ENCODE results near the gene CCDC3.
"Not testable (repeated sequence)": the region's sequence is repeated elsewhere in the genome, so short reads cannot be mapped to it uniquely, and the experiment has no call there.

The CCDC3 gene

GRCh38 chr10:12999849-13000248, 1.7 kb downstream of the CCDC3 start:
- DNase-seq, result no peak

- no peak for DNase-seq
Measured at GRCh38 chr10:12995425-12995861, 6.1 kb downstream of the CCDC3 start.

GRCh38 chr10:12993595-12993994, 7.9 kb downstream of the CCDC3 start:
- no peak for DNase-seq

- DNase-seq, result no peak
Measured at GRCh38 chr10:12985347-12985746, 16.2 kb downstream of the CCDC3 start.

- DNase-seq, result no peak
Measured at GRCh38 chr10:12984165-12984747, 17.3 kb downstream of the CCDC3 start.

GRCh38 chr10:12983568-12983967, 17.9 kb downstream of the CCDC3 start:
- DNase-seq, result not testable (repeated sequence)

- peak in 3 of 4 experiments; percentile 9 to 18 (median 14) for DNase-seq
Measured at GRCh38 chr10:12981570-12981969, 19.9 kb downstream of the CCDC3 start.

GRCh38 chr10:12980713-12981306, 20.7 kb downstream of the CCDC3 start:
- no peak for DNase-seq

GRCh38 chr10:12980102-12980661, 21.3 kb downstream of the CCDC3 start:
- no peak for DNase-seq

GRCh38 chr10:12978891-12979290, 22.6 kb downstream of the CCDC3 start:
- DNase-seq, result no peak

- no peak for DNase-seq
Measured at GRCh38 chr10:12975906-12976305, 25.6 kb downstream of the CCDC3 start.

GRCh38 chr10:12975266-12975665, 26.2 kb downstream of the CCDC3 start:
- DNase-seq, result no peak

- DNase-seq, result no peak
Measured at GRCh38 chr10:12974491-12975199, 26.9 kb downstream of the CCDC3 start.

GRCh38 chr10:12974078-12974477, 27.4 kb downstream of the CCDC3 start:
- no peak for DNase-seq

GRCh38 chr10:12973149-12973718, 28.3 kb downstream of the CCDC3 start:
- DNase-seq, result no peak

- DNase-seq, result no peak
Measured at GRCh38 chr10:12972146-12972545, 29.4 kb downstream of the CCDC3 start.

- no peak for DNase-seq
Measured at GRCh38 chr10:12971001-12971788, 30.3 kb downstream of the CCDC3 start.

GRCh38 chr10:12969951-12970350, 31.6 kb downstream of the CCDC3 start:
- DNase-seq, result no peak

GRCh38 chr10:12966067-12966466, 35.4 kb downstream of the CCDC3 start:
- DNase-seq, result no peak

GRCh38 chr10:12965571-12965970, 35.9 kb downstream of the CCDC3 start:
- no peak for DNase-seq

- DNase-seq, result no peak
Measured at GRCh38 chr10:12962556-12962955, 39.0 kb downstream of the CCDC3 start.

- DNase-seq, result no peak
Measured at GRCh38 chr10:12961416-12962205, 39.9 kb downstream of the CCDC3 start.

Data from suppressor macrophage (primary cell).